ENCODE measurements around the gene DDX59.
A peak's percentile ranks its signal among the peaks of the same experiment; 100 is the strongest.

Gene DDX59

DNA sequence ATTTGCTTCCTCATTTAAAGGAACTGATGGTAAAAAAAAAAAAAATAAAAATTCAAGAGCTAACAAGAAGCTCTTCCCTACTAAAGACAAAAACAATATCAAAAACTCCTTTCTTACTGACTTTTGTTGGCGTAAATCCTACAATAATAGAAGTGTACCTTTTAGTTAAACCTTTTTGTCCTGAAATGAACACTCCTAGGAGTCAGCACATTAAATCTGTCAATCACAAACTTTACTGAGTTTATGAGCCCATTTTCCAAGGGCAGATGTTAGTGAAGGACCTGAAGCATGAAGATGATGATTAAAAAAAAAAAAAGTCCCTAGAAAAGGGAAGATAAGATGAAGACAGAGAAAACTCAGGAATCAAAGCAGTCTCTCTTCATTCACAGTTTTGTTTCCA lies 22.6 kb upstream of the DDX59 start:
- Histone ChIP-seq H3K27ac (ENCODE audit: low read length) (no peak overlapping the region), H3K4me3 (ENCODE audit: low read length) (no peak overlapping the region), H3K27me3 (ENCODE audit: control insufficient read depth, insufficient read depth, low read length) (no peaks in the 10 kb centered on the region), H3K4me1 (ENCODE audit: control insufficient read depth, low read depth, low read length) (no peaks in the 10 kb centered on the region), H3K9ac (ENCODE audit: low read length) (no peak overlapping the region), H3K9me3 (ENCODE audit: control insufficient read depth, low read depth, low read length) (no peaks in the 10 kb centered on the region), H3K36me3 (ENCODE audit: control insufficient read depth, low read depth, low read length) (no peaks in the 10 kb centered on the region)

DNA sequence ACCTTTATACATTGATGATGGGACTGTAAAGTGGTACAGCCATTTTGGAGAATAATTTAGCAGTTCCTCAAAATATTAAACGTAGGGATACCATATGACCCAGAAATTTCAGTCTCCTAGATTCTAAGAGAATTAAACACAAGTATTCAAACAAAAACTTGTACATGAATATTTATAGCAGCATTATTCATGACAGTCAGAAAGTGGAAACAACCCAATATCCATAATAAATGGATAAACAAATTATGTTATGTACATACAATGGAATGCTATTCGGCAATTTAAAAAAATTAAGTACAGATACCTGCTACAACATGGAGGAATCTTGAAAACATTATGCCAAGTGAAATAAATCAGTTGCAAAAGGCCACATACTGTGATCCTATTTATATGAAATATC lies 16.9 kb upstream of the DDX59 start:
- Histone ChIP-seq H3K4me1 (ENCODE audit: control insufficient read depth, low read depth, low read length) (peaks cover 5% of the 10 kb centered on the region), H3K27ac (ENCODE audit: low read length) (no peak overlapping the region), H3K9ac (ENCODE audit: low read length) (no peak overlapping the region), H3K27me3 (ENCODE audit: control insufficient read depth, insufficient read depth, low read length) (no peaks in the 10 kb centered on the region), H3K4me3 (ENCODE audit: low read length) (no peak overlapping the region), H3K9me3 (ENCODE audit: control insufficient read depth, low read depth, low read length) (no peaks in the 10 kb centered on the region), H3K36me3 (ENCODE audit: control insufficient read depth, low read depth, low read length) (no peaks in the 10 kb centered on the region)

DNA sequence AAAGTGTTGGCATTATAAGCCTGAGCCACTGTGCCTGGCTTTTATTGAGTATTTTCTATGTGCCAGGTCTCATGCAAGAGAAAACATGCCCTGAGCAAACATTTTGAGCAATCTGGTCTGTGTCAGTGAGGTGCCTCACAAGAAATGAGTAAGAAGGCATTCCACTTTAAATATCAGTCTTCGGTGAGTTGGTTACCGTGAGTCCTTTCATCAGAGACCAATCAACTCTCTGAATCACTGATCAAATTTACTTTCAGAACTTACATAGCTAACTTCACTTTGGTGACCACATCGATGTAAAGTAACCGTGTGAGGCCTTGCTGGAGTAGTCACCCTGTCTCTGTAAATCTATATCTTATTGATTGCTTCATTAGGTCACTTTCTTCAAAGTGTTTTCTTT lies 14.3 kb upstream of the DDX59 start:
- no peaks in the 10 kb centered on the region for H3K36me3 ChIP-seq (ENCODE audit: control insufficient read depth, low read depth, low read length)
- H3K4me1 ChIP-seq (ENCODE audit: control insufficient read depth, low read depth, low read length) = peaks cover 5% of the 10 kb centered on the region
- no peaks in the 10 kb centered on the region for H3K27me3 ChIP-seq (ENCODE audit: control insufficient read depth, insufficient read depth, low read length)
- no peak overlapping the region for H3K9ac ChIP-seq (ENCODE audit: low read length)
- no peak overlapping the region for H3K27ac ChIP-seq (ENCODE audit: low read length)
- no peaks in the 10 kb centered on the region for H3K9me3 ChIP-seq (ENCODE audit: control insufficient read depth, low read depth, low read length)
- H3K4me3 ChIP-seq (ENCODE audit: low read length) = no peak overlapping the region

DNA sequence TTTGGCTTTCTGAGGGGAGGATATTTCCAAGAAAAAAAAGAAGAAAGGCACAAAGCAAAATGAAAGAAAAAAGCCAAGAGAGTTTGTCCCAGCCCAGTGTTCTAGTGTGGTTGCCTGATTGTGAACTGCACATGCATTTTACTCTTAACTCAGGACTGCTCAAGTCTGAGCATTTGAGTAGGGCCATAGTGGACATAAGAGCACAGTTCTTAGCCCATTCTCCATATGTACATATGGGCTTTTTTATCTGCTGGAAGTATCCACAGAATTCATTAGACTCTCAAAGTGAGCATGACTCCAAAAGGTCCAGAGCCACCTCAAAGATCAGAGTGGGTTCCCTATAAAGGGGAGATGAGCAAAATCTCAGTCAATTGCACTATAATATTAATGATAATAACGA lies 13.6 kb upstream of the DDX59 start:
- no peaks in the 10 kb centered on the region for H3K36me3 ChIP-seq (ENCODE audit: control insufficient read depth, low read depth, low read length)
- no peak overlapping the region for H3K9ac ChIP-seq (ENCODE audit: low read length)
- H3K4me3 ChIP-seq (ENCODE audit: low read length) = no peak overlapping the region
- no peaks in the 10 kb centered on the region for H3K27me3 ChIP-seq (ENCODE audit: control insufficient read depth, insufficient read depth, low read length)
- no peak overlapping the region for H3K27ac ChIP-seq (ENCODE audit: low read length)
- no peaks in the 10 kb centered on the region for H3K9me3 ChIP-seq (ENCODE audit: control insufficient read depth, low read depth, low read length)
- peaks cover 5% of the 10 kb centered on the region for H3K4me1 ChIP-seq (ENCODE audit: control insufficient read depth, low read depth, low read length)

DNA sequence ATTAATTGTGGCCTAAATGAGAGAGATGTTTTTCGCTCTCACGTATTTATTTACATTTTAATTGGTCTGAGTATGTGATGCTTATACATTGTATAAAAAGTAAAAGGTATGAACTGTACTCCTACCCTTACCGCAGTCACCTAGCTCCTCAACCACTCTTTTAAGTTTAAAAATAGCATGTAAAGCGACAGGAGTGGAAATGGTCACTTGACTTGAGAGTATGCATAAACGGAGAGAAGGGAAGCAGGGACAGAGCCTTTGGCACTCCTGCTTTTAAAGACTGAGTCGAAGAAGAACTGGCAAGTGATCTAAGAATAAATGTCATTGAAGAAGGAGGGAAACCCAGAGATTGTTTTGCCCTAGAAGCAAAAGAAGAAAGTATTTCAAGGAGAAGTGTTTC lies 11.5 kb upstream of the DDX59 start:
- no peak overlapping the region for H3K4me3 ChIP-seq (ENCODE audit: low read length)
- H3K9ac ChIP-seq (ENCODE audit: low read length) = no peak overlapping the region
- H3K27me3 ChIP-seq (ENCODE audit: control insufficient read depth, insufficient read depth, low read length) = no peaks in the 10 kb centered on the region
- no peak overlapping the region for H3K27ac ChIP-seq (ENCODE audit: low read length)
- no peaks in the 10 kb centered on the region for H3K36me3 ChIP-seq (ENCODE audit: control insufficient read depth, low read depth, low read length)
- no peaks in the 10 kb centered on the region for H3K4me1 ChIP-seq (ENCODE audit: control insufficient read depth, low read depth, low read length)
- H3K9me3 ChIP-seq (ENCODE audit: control insufficient read depth, low read depth, low read length) = no peaks in the 10 kb centered on the region

DNA sequence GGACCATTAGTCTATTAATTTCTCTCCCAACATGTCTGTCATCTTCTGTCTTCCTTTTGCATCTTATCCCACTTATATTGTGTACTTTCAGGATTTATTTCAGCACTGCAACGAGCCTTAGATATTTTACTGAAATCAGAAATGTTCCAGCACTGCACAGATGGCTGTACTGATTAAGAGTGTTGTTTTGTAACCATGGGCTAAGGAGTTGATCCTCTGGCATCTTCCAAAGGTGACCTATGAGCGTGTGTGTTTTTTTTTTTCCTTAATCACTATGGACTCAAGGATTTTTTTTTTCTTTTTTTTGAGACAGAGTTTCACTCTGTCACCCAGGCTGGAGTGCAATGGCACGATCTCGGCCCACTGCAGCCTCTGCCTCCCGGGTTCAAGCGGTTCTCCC lies 7.1 kb upstream of the DDX59 start:
- Histone ChIP-seq H3K36me3 (ENCODE audit: control insufficient read depth, low read depth, low read length) (no peaks in the 10 kb centered on the region), H3K9me3 (ENCODE audit: control insufficient read depth, low read depth, low read length) (no peaks in the 10 kb centered on the region), H3K4me3 (ENCODE audit: low read length) (no peak overlapping the region), H3K4me1 (ENCODE audit: control insufficient read depth, low read depth, low read length) (no peaks in the 10 kb centered on the region), H3K9ac (ENCODE audit: low read length) (no peak overlapping the region), H3K27me3 (ENCODE audit: control insufficient read depth, insufficient read depth, low read length) (no peaks in the 10 kb centered on the region), H3K27ac (ENCODE audit: low read length) (no peak overlapping the region)

DNA sequence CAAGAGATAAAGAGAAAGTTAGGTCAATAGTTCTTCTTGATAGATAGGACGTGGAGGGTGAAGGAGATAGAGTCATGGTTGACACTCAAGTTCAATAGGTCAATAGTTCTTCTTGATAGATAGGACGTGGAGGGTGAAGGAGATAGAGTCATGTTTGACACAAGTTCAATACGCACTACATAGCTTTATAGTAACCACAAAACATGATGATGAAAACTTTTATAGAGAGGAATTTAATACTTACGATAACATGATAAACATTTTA lies 5.8 kb upstream of the DDX59 start:
- H3K27me3 ChIP-seq (ENCODE audit: control insufficient read depth, insufficient read depth, low read length) = no peaks in the 10 kb centered on the region
- peaks cover 4% of the 10 kb centered on the region for H3K4me1 ChIP-seq (ENCODE audit: control insufficient read depth, low read depth, low read length)
- H3K9ac ChIP-seq (ENCODE audit: low read length) = no peak overlapping the region
- no peaks in the 10 kb centered on the region for H3K36me3 ChIP-seq (ENCODE audit: control insufficient read depth, low read depth, low read length)
- H3K27ac ChIP-seq (ENCODE audit: low read length) = no peak overlapping the region
- H3K4me3 ChIP-seq (ENCODE audit: low read length) = no peak overlapping the region
- H3K9me3 ChIP-seq (ENCODE audit: control insufficient read depth, low read depth, low read length) = no peaks in the 10 kb centered on the region

DNA sequence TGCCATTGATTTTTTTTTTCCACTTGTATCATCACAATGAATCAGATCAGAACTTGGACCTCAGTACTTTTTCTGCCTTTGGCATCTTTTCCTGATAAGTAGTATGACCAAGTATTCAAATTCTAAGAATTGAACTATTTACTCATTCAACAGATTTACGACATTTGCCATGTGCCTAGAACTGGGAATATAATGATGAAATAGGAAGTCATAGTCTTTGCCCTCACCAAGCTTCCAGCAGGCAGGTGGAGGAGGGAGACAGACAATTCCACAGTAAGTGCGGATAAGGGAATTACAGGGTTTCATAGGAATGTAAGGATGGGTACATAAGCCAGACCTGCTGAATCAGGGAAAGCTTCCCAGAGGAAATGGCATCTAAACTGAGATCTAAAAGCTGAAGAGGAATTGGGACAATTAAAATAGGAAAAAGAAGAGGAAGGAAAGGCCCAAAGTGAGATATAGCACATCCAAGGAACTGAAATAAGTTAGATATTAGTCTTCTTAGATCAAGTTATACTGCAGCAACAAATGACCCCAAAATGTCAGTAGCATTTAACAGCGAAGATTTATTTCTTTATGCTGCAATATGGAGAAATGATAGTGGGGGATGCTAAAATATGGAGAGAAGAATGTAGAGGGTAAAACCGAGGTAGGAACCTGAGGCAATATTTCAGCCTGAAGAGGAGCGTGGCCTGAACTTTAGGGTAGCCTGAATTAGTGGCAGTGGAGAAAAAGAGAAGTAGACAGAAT lies 5.3 kb upstream of the DDX59 start:
- Histone ChIP-seq H3K4me3 (ENCODE audit: low read length) (no peak overlapping the region), H3K9me3 (ENCODE audit: control insufficient read depth, low read depth, low read length) (no peaks in the 10 kb centered on the region), H3K4me1 (ENCODE audit: control insufficient read depth, low read depth, low read length) (peaks cover 4% of the 10 kb centered on the region), H3K9ac (ENCODE audit: low read length) (no peak overlapping the region), H3K27me3 (ENCODE audit: control insufficient read depth, insufficient read depth, low read length) (no peaks in the 10 kb centered on the region), H3K36me3 (ENCODE audit: control insufficient read depth, low read depth, low read length) (no peaks in the 10 kb centered on the region), H3K27ac (ENCODE audit: low read length) (no peak overlapping the region)

DNA sequence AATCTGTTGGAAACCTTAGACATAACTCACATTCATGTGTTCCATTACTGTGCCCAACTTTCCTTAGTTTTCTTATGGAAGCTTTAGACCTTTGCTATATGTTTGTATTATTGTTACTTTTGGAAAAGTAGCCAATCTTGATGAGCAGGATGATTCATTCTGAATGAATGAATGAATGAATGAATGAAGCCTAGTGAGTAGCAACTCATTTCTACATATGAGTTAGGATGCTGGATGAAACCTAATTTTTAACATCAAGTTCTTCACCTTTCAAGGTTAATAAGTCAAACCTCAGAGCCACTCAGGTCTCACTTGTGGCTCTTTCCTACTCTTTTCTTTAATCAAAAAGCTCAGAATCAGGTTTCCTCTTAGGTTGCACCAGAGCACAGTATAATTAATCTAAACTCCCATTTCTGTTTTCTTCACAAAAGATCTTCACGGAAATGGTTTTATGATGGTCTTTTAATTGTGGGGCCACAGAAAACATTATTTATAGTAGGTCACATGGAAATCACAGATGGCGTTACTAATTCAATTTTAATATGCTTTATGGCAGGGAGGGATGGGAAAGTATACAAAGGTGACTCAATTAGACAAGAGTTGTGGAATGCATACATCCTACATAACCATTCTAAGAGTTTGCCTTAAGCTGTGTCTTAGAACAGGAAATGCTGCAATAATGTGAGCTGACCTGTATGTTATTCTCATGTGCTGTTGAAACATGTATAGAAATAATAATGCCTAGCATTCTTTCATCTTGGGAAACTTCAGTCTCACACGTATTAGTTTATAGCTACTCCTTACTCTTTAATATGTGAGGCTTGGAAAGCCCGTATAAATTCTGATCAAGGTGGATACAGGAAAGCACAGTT lies 4.5 kb upstream of the DDX59 start:
- H3K36me3 ChIP-seq (ENCODE audit: control insufficient read depth, low read depth, low read length) = no peaks in the 10 kb centered on the region
- H3K4me3 ChIP-seq (ENCODE audit: low read length) = no peak overlapping the region
- peaks cover 4% of the 10 kb centered on the region for H3K4me1 ChIP-seq (ENCODE audit: control insufficient read depth, low read depth, low read length)
- H3K9ac ChIP-seq (ENCODE audit: low read length) = no peak overlapping the region
- H3K9me3 ChIP-seq (ENCODE audit: control insufficient read depth, low read depth, low read length) = no peaks in the 10 kb centered on the region
- no peaks in the 10 kb centered on the region for H3K27me3 ChIP-seq (ENCODE audit: control insufficient read depth, insufficient read depth, low read length)
- no peak overlapping the region for H3K27ac ChIP-seq (ENCODE audit: low read length)

DNA sequence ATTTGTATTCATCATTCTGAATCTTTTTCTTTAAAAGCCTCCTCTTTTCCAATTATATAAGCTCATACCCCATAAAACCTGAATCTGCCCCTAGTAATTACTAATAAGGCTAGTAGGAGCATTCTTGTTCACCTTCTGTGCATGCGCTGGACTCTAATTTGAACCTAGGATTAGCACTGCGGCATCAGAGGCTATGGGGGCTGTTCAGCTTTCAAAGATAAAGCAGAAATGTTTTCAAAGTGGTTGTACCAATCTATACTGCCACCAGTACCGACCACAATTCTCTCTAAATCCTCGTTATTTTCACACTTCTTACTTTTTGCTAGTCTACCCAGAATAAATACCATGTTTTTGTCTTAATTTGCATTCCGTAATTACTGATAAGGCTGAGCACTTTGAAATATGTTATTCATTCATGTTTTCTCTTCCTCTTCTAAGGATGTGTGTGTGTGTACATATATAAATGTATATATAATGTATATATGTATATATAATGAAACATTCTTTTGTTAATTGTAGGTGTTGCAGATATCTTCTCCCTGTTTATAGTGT lies 1.6 kb upstream of the DDX59 start:
- H3K27me3 ChIP-seq (ENCODE audit: control insufficient read depth, insufficient read depth, low read length) = no peaks in the 10 kb centered on the region
- no peaks in the 10 kb centered on the region for H3K36me3 ChIP-seq (ENCODE audit: control insufficient read depth, low read depth, low read length)
- H3K4me3 ChIP-seq (ENCODE audit: low read length) = no peak overlapping the region
- no peaks in the 10 kb centered on the region for H3K9me3 ChIP-seq (ENCODE audit: control insufficient read depth, low read depth, low read length)
- H3K4me1 ChIP-seq (ENCODE audit: control insufficient read depth, low read depth, low read length) = peaks cover 10% of the 10 kb centered on the region
- H3K27ac ChIP-seq (ENCODE audit: low read length) = no peak overlapping the region
- H3K9ac ChIP-seq (ENCODE audit: low read length) = no peak overlapping the region

DNA sequence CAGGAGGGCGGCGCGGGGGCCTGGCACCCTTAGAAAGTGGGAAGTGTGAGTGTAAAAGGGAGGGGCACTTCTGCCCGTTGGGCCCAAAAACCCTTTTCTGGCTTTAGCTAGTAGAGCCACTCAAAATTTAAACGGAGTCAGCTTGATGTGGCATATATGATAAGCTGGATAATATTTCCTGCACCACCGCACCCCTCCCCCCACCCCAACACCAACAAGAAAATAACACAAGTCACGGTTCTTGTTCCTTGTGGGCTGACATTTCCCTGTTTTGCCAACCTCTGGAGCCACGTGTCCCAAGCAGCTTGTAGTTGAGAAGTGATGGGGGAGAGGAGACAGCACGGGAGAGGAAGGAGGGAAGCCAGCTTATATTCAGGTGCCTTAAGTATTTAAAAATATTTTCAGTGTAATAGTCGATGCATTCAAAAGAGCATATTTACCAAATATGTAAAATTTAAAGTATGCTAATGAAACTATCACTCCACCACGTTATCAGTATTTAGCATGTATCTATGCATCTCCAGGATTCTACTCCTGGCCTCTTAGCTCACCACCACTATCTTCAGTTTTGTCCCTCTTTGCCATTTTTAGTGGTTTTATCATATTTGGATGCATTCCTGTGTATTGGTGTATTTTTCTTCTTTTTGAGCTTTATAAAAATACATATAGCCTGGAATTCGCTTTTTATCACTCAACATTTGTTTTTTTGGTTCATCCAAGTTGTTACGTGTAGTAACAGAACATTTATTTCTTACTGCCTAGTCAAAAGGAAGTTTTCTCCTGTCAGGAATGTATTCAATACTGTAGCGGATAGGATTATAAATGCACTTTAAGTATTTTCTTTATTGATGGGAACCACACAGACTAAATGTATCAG lies 773 bp upstream of the DDX59 start:
- Histone ChIP-seq H3K27me3 (ENCODE audit: control insufficient read depth, insufficient read depth, low read length) (no peaks in the 10 kb centered on the region), H3K9me3 (ENCODE audit: control insufficient read depth, low read depth, low read length) (no peaks in the 10 kb centered on the region), H3K4me1 (ENCODE audit: control insufficient read depth, low read depth, low read length) (peaks cover 18% of the 10 kb centered on the region), H3K4me3 (ENCODE audit: low read length) (peak overlapping the region; percentile 76), H3K27ac (ENCODE audit: low read length) (peak overlapping the region; percentile 19), H3K36me3 (ENCODE audit: control insufficient read depth, low read depth, low read length) (peaks cover 3% of the 10 kb centered on the region), H3K9ac (ENCODE audit: low read length) (peak overlapping the region; percentile 75)
